K562 (cell line): ENCODE results near the gene CTF1. TPM values are rescaled to one million over a fixed set of nuclear protein-coding genes. Genes with fewer than 3 reads are reported as not detected.

Source experiments
- ADNP ChIP-seq: fragments of 200-800 bp; sonication (Bioruptor generic); IDR thresholded peaks from 2 replicates; pipeline ENCODE4 v1.6.1; 2016; ENCODE audit warnings: missing genetic modification characterization, missing compliant biosample characterization
- FOXA1 ChIP-seq: fragments of 450-650 bp; IDR thresholded peaks from 2 replicates; pipeline ENCODE4 v1.6.1; 2016; ENCODE audit warnings: mild to moderate bottlenecking, borderline replicate concordance
- SREBF2 ChIP-seq: sonication (generic); formaldehyde crosslinking; IDR thresholded peaks from 2 replicates; pipeline ENCODE4 v1.4.0; 2020; ENCODE audit warnings: mild to moderate bottlenecking, missing genetic modification reagents
- TAF15 ChIP-seq: fragments of 200-400 bp; formaldehyde crosslinking; IDR thresholded peaks from 2 replicates; pipeline ENCODE4 v1.6.1; 2017; ENCODE audit warnings: mild to moderate bottlenecking, low read depth, low read length, moderate library complexity
- polyA plus RNA-seq, 8 experiments: library from polyadenylated mRNA; depleted of rRNA in 4 of 8; stranded (reverse) in 5 of 8; unstranded in 3 of 8; fragments of >200 nt; fragmentation: Nextera tagmentation in 2 of 8; fragmentation: Illumina TruSeq in 1 of 8; extraction: Ambion mirVana in 2 of 8; extraction: Trizol in 1 of 8; gene quantifications; 2 replicates each; pipeline versions ENCODE4 v1.2.1 to v1.2.3, GENCODE V29; 2011 to 2014; ENCODE audit warnings: inconsistent platforms in 1 of 8, missing spikeins in 1 of 8
- total RNA-seq, 7 experiments: library from RNA; depleted of rRNA in 6 of 7; stranded (reverse); fragments of >200 nt in 6 of 7; fragmentation: Illumina TruSeq in 2 of 7; extraction: Trizol in 2 of 7; gene quantifications; 2 replicates each; pipeline versions ENCODE4 v1.2.1 to v1.2.3, GENCODE V29; 2011 to 2021; ENCODE audit warnings: low replicate concordance in 1 of 7
- TF ChIP-seq, protein P1 (sequence below), 2 experiments: fragments of 450-650 bp; formaldehyde crosslinking in 1 of 2; IDR thresholded peaks; 2 replicates each; pipeline versions ENCODE4 v1.4.0 to v1.6.1; 2014 to 2020; ENCODE audit warnings: mild to moderate bottlenecking in 2 of 2, borderline replicate concordance in 1 of 2, low read depth in 1 of 2

The CTF1 gene
- total and polyA plus RNA-seq, 9 of the 15 experiments (the other 6 are each of a cell fraction or from before 2014, with no cell fraction given) = 0.24 to 2.5 (median 0.44) TPM

DNA sequence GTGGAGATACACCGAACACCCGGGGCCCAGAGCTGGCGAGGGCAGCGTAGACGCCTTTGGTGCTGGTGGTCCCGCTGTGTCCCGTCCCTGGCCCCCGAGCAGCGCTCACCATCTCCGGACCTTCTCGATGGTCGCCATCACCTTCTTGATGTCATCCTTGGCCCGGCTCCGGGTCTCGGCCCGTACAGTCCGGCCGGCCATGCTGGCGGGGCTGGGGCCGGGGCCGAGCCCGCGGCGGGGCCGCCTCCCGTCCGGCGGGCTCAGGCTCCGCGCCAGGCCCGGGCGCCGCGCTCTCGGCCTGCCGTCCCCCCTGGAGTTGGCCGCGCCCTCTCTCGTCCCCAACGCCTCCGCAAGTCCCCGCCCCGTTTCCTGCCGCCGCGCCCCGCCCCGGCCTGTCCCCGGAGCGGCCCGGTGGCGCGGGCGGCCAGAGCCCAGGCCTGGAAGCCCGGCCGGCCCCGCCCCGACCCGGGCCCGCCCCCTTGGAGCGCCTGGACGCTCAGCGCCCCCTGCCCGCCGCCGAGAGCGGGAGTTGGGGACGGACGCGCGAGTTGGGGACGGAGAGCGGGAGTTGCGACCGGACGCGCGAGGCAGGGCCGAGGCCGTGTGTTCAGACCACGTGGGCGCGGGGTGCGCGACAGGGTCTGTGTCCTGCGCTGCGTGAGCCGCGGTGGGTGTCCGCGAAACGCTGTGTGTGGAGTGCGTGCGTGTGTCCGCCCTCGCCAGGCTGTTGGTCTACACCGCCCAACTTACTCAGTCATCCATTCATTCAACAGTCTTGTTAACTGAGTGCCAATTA is 2.5 kb upstream of the CTF1 start, which contains the start of gene BCL7C (continued):
- TF ChIP-seq, protein P1, sequence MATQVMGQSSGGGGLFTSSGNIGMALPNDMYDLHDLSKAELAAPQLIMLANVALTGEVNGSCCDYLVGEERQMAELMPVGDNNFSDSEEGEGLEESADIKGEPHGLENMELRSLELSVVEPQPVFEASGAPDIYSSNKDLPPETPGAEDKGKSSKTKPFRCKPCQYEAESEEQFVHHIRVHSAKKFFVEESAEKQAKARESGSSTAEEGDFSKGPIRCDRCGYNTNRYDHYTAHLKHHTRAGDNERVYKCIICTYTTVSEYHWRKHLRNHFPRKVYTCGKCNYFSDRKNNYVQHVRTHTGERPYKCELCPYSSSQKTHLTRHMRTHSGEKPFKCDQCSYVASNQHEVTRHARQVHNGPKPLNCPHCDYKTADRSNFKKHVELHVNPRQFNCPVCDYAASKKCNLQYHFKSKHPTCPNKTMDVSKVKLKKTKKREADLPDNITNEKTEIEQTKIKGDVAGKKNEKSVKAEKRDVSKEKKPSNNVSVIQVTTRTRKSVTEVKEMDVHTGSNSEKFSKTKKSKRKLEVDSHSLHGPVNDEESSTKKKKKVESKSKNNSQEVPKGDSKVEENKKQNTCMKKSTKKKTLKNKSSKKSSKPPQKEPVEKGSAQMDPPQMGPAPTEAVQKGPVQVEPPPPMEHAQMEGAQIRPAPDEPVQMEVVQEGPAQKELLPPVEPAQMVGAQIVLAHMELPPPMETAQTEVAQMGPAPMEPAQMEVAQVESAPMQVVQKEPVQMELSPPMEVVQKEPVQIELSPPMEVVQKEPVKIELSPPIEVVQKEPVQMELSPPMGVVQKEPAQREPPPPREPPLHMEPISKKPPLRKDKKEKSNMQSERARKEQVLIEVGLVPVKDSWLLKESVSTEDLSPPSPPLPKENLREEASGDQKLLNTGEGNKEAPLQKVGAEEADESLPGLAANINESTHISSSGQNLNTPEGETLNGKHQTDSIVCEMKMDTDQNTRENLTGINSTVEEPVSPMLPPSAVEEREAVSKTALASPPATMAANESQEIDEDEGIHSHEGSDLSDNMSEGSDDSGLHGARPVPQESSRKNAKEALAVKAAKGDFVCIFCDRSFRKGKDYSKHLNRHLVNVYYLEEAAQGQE (IDR thresholded peaks at IDR 0.05; ENCODE audit: borderline replicate concordance) = peak; percentile 52
- TF ChIP-seq, protein P1 (CRISPR knock-in tag; IDR thresholded peaks at IDR 0.05; ENCODE audit: low read depth) = peak; percentile 41
- TF ChIP-seq ADNP (tag) = no peak
- TF ChIP-seq SREBF2 (CRISPR knock-in tag) = no peak
- TF ChIP-seq FOXA1 = no peak
- TF ChIP-seq TAF15 = no peak
- TF ChIP-seq, all 486 proteins: peak for 184
